ENCODE data around the gene ACCSL. TPM values are rescaled to one million over a fixed set of nuclear protein-coding genes. Genes with fewer than 3 reads are reported as not detected.
A peak's percentile ranks its signal among the peaks of the same experiment; 100 is the strongest.

ACCSL gene
- total RNA-seq, 4 donors from 2014 or later, result 0.60 TPM; not detected in 3

GRCh38 chr11:44004452-44005062 lies 43.2 kb upstream of the ACCSL start:
- Histone ChIP-seq H3K27me3 (peaks cover 2% of the 10 kb centered on the region), H3K4me3 (no peak overlapping the region), H3K9me3 (no peaks in the 10 kb centered on the region), H3K4me1 (peaks cover 5% of the 10 kb centered on the region), H3K36me3 (no peaks in the 10 kb centered on the region), H3K27ac (no peak overlapping the region)
- TF ChIP-seq EP300 (IDR thresholded peaks at IDR 0.05) (no peak), POLR2AphosphoS5 (IDR thresholded peaks at IDR 0.05) (no peak), CTCF (IDR thresholded peaks at IDR 0.05) (no peak), POLR2A (IDR thresholded peaks at IDR 0.05) (no peak)
- DNase-seq (ENCODE audit: low spot score in 2 of 2), result no peak
- 83% methylated on average over 9 of the region's 10 CpGs for WGBS

- no peaks in the 10 kb centered on the region for H3K9me3 ChIP-seq
- no peak for TF ChIP-seq POLR2AphosphoS5 (IDR thresholded peaks at IDR 0.05)
- no peak for TF ChIP-seq POLR2A (IDR thresholded peaks at IDR 0.05)
- no peak for TF ChIP-seq CTCF (IDR thresholded peaks at IDR 0.05)
- TF ChIP-seq EP300 (IDR thresholded peaks at IDR 0.05), result no peak
- WGBS, result 29% methylated on average over 9 of the region's 14 CpGs
- H3K36me3 ChIP-seq, result no peaks in the 10 kb centered on the region
- H3K27ac ChIP-seq, result no peak overlapping the region
- H3K27me3 ChIP-seq, result peaks cover 2% of the 10 kb centered on the region
- no peak overlapping the region for H3K4me3 ChIP-seq
- DNase-seq (ENCODE audit: low spot score in 2 of 2), result no peak
- H3K4me1 ChIP-seq, result peaks cover 5% of the 10 kb centered on the region
Observed at GRCh38 chr11:44005063-44005701, 42.6 kb upstream of the ACCSL start.

- Histone ChIP-seq H3K36me3 (no peaks in the 10 kb centered on the region), H3K27me3 (peaks cover 2% of the 10 kb centered on the region), H3K9me3 (no peaks in the 10 kb centered on the region), H3K4me1 (peaks cover 5% of the 10 kb centered on the region), H3K4me3 (no peak overlapping the region), H3K27ac (no peak overlapping the region)
- DNase-seq (ENCODE audit: low spot score in 2 of 2), result no peak
- TF ChIP-seq POLR2A (IDR thresholded peaks at IDR 0.05) (no peak), POLR2AphosphoS5 (IDR thresholded peaks at IDR 0.05) (no peak), EP300 (IDR thresholded peaks at IDR 0.05) (no peak), CTCF (IDR thresholded peaks at IDR 0.05) (no peak)
- 83% methylated on average over 1 of the region's 1 CpG for WGBS
Observed at GRCh38 chr11:44005956-44006355, 41.8 kb upstream of the ACCSL start.

- WGBS, result 91% methylated on average over 11 of the region's 11 CpGs
- no peak overlapping the region for H3K27ac ChIP-seq
- H3K4me1 ChIP-seq, result peaks cover 5% of the 10 kb centered on the region
- peaks cover 2% of the 10 kb centered on the region for H3K27me3 ChIP-seq
- H3K36me3 ChIP-seq, result no peaks in the 10 kb centered on the region
- TF ChIP-seq CTCF (IDR thresholded peaks at IDR 0.05) (no peak), POLR2AphosphoS5 (IDR thresholded peaks at IDR 0.05) (no peak), EP300 (IDR thresholded peaks at IDR 0.05) (no peak), POLR2A (IDR thresholded peaks at IDR 0.05) (no peak)
- H3K4me3 ChIP-seq, result no peak overlapping the region
- no peaks in the 10 kb centered on the region for H3K9me3 ChIP-seq
- DNase-seq (ENCODE audit: low spot score in 2 of 2), result peak in 1 of 2 donors; percentile 67
Observed at GRCh38 chr11:44006917-44007361, 40.8 kb upstream of the ACCSL start.

- no peak overlapping the region for H3K27ac ChIP-seq
- no peak for DNase-seq (ENCODE audit: low spot score in 2 of 2)
Observed at GRCh38 chr11:44007481-44008087, 40.2 kb upstream of the ACCSL start.

More at GRCh38 chr11:44007481-44008087, 40.2 kb upstream of the ACCSL start:
- H3K4me1 ChIP-seq, result peaks cover 5% of the 10 kb centered on the region
- no peaks in the 10 kb centered on the region for H3K36me3 ChIP-seq
- no peaks in the 10 kb centered on the region for H3K9me3 ChIP-seq
- H3K4me3 ChIP-seq, result no peak overlapping the region
- H3K27me3 ChIP-seq, result peaks cover 2% of the 10 kb centered on the region
- TF ChIP-seq CTCF (IDR thresholded peaks at IDR 0.05) (no peak), POLR2A (IDR thresholded peaks at IDR 0.05) (no peak), POLR2AphosphoS5 (IDR thresholded peaks at IDR 0.05) (no peak), EP300 (IDR thresholded peaks at IDR 0.05) (no peak)
- WGBS, result 80% methylated on average over 5 of the region's 5 CpGs

Data from suprapubic skin (tissue), 4 donors.